Thoracic aorta (tissue), 2 donors: Measurements from ENCODE around the gene MRPS31. TPM values are rescaled to one million over a fixed set of nuclear protein-coding genes. Genes with fewer than 3 reads are reported as not detected.
"Not testable (repeated sequence)": the region's sequence is repeated elsewhere in the genome, so short reads cannot be mapped to it uniquely, and the experiment has no call there.

Experiments
- ATAC-seq: fragments of 150-250 bp; one replicate; pipeline ENCODE4 v1.8.0; 2017; ENCODE audit warnings: low read depth; ENCODE audit not compliant: insufficient number of reproducible peaks, low FRiP score
- DNase-seq: peaks from one replicate; pipeline ENCODE4 v3.0.0-alpha.2; 2020; ENCODE audit warnings: low spot score
- H3K27ac ChIP-seq, 2 donors: fragments of 200-600 bp; sonication (generic); 1 replicate in 1 of 2; 2 replicates in 1 of 2; pipeline ENCODE4 v1.5.1; 2016; ENCODE audit warnings: mild to moderate bottlenecking in 2 of 2, moderate library complexity in 2 of 2
- H3K27me3 ChIP-seq: fragments of 200-600 bp; sonication (generic); replicated peaks from 2 replicates; pipeline ENCODE4 v1.6.0; 2016; ENCODE audit warnings: mild to moderate bottlenecking; ENCODE audit not compliant: insufficient read depth
- H3K36me3 ChIP-seq: fragments of 200-600 bp; sonication (generic); one replicate; pipeline ENCODE4 v1.5.1; 2016
- H3K4me1 ChIP-seq, 2 donors: fragments of 200-600 bp; sonication (generic); 1 replicate in 1 of 2; 2 replicates in 1 of 2; pipeline versions ENCODE4 v1.5.1 to v1.6.0; 2016; ENCODE audit warnings: low read depth in 2 of 2, mild to moderate bottlenecking in 1 of 2; ENCODE audit not compliant: control insufficient read depth in 1 of 2
- H3K4me3 ChIP-seq: fragments of 200-600 bp; sonication (generic); 2 replicates; pipeline ENCODE4 v1.5.1; 2016; ENCODE audit warnings: mild to moderate bottlenecking
- H3K9me3 ChIP-seq: fragments of 200-600 bp; sonication (generic); 2 replicates; pipeline ENCODE4 v1.5.1; 2016
- CTCF ChIP-seq: fragments of 200-600 bp; sonication (generic); IDR thresholded peaks from one replicate; pipeline ENCODE4 v1.5.1; 2019; ENCODE audit warnings: antibody characterized with exemption
- total RNA-seq, 2 donors: library from RNA; depleted of rRNA; stranded (reverse); fragments of >200 nt; gene quantifications; one replicate each; pipeline versions ENCODE4 v1.1.0 to v1.2.3, GENCODE V29; 2016

Gene MRPS31
- total RNA-seq, 2 donors from 2014 or later, result 11.4 to 13.7 TPM

GRCh38 chr13:40758811-40759210 is 12.2 kb downstream of the MRPS31 start:
- ATAC-seq (no peak), DNase-seq (no peak)
- H3K36me3 ChIP-seq, result peaks cover 19% of the 10 kb centered on the region
- H3K9me3 ChIP-seq, result no peaks in the 10 kb centered on the region
- no peak overlapping the region for H3K27ac ChIP-seq
- TF ChIP-seq CTCF, result no peak
- no peaks in the 10 kb centered on the region for H3K27me3 ChIP-seq
- no peaks in the 10 kb centered on the region for H3K4me1 ChIP-seq
- no peak overlapping the region for H3K4me3 ChIP-seq

- Histone ChIP-seq H3K9me3 (no peaks in the 10 kb centered on the region), H3K27me3 (no peaks in the 10 kb centered on the region), H3K27ac (no peak overlapping the region), H3K36me3 (peaks cover 28% of the 10 kb centered on the region), H3K4me3 (no peak overlapping the region), H3K4me1 (no peaks in the 10 kb centered on the region)
- no peak for TF ChIP-seq CTCF
- ATAC-seq (no peak), DNase-seq (no peak)
Measured at GRCh38 chr13:40756042-40756441, 14.9 kb downstream of the MRPS31 start.

GRCh38 chr13:40755082-40755700 is 15.8 kb downstream of the MRPS31 start:
- no peak for ATAC-seq
- Histone ChIP-seq H3K9me3 (no peaks in the 10 kb centered on the region), H3K36me3 (peaks cover 28% of the 10 kb centered on the region), H3K4me1 (no peaks in the 10 kb centered on the region), H3K27ac (no peak overlapping the region), H3K4me3 (no peak overlapping the region), H3K27me3 (no peaks in the 10 kb centered on the region)
- TF ChIP-seq CTCF, result no peak
- DNase-seq, result no peak

- peaks cover 23% of the 10 kb centered on the region for H3K36me3 ChIP-seq
Measured at GRCh38 chr13:40749327-40749726, 21.7 kb downstream of the MRPS31 start.

GRCh38 chr13:40735232-40735548 is 35.8 kb downstream of the MRPS31 start:
- not testable (repeated sequence) for H3K27ac ChIP-seq, H3K9me3 ChIP-seq, H3K4me1 ChIP-seq, H3K4me3 ChIP-seq, ATAC-seq, DNase-seq, H3K27me3 ChIP-seq
- H3K36me3 ChIP-seq, result peaks cover 11% of the 10 kb centered on the region

More at GRCh38 chr13:40749327-40749726, 21.7 kb downstream of the MRPS31 start:
- no peak for DNase-seq
- H3K4me3 ChIP-seq, result no peak overlapping the region
- no peak for ATAC-seq
- no peak overlapping the region for H3K27ac ChIP-seq
- no peak for TF ChIP-seq CTCF
- no peaks in the 10 kb centered on the region for H3K9me3 ChIP-seq
- no peaks in the 10 kb centered on the region for H3K4me1 ChIP-seq
- no peaks in the 10 kb centered on the region for H3K27me3 ChIP-seq

GRCh38 chr13:40734536-40735231 is 36.3 kb downstream of the MRPS31 start:
- peaks cover 11% of the 10 kb centered on the region for H3K36me3 ChIP-seq
- H3K27ac ChIP-seq, H3K27me3 ChIP-seq, H3K4me1 ChIP-seq, H3K9me3 ChIP-seq, H3K4me3 ChIP-seq, ATAC-seq, DNase-seq: not testable (repeated sequence)
